GM19035 (cell line): ENCODE results near the gene NOC4L.
"Not testable (repeated sequence)": the region's sequence is repeated elsewhere in the genome, so short reads cannot be mapped to it uniquely, and the experiment has no call there.

Source experiments
- ATAC-seq: cut with Tn5 transposase; IDR thresholded peaks from one replicate; pipeline ENCODE4 v1.9.1; 2021; ENCODE audit not compliant: unreplicated experiment

NOC4L gene

DNA sequence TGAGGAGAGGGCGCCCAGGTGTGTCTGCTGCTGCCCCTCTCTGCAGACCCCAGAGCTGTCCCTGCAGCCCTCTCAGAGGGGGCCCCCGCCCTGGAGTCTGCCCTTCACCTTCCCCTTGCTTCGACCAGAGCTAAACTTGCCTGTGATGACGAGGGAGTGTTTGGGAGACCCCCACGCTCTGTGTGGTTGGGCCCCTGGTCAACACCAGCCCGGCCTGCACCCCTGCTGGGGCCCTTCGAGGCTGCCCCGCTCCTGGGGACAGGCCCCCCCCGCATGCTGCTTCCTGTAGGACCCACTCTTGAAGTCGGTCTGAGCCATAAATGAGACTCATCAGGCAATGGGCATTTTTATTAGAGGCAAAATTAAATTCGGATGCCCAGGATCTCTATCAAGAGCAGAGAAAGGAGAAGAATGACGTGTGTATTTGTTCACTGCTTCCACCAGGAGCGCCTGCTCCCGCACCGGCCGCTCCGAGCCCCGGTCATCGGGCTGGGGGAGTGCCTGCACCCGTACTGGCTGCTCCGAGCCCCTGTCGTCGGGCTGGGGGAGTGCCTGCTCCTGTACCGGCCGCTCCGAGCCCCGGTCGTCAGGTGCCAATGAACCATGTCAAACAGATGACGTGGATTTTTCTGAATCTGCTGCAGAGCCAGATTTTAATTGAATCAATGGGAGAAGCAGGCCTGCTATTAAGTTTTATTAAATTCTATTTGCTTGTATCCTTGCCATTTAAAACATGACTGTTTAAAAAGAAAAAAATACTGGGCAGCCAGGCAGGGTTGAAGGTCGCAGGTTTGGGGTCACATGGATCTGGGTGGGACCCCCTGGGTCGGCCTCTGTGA is 47.7 kb downstream of the NOC4L start:
- ATAC-seq, result no peak

DNA sequence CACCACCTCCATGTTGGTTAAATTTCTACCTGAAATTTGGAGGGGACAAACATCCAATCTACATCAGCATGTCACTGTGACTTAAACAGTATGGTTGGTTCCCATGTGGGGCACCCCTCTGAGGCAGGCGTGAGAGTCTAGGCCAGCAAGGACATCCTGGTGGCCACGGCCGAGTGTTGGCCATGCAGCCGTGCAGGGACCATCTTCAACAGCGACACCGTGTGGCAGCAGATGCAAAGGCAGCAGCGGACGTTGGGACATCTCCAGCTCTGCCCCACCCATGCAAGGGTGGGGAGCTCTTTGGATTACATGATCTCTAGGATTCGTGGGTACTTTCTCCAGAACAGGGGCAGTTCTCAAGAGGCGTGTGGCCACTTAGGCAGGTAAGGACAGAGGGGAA is 49.8 kb downstream of the NOC4L start:
- no peak for ATAC-seq

DNA sequence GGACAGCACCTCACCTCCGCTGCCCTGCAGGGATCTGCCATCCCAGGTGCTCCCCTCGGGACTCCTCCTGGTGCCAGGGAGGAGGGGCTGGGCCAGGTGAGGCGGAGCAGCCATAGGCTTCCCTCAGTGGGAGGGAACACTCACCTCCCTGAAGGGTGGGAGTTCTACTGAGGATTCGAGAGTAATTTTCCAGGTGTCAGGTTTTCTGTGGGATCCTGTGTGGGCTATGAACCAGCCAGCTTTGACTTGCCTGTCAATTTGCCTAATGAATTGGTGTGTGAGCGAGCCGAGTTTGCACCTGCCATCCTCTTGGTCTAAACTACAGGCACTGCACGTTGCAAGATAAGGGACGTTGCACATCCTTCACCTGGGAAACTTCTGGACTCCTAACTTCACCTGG is 50.3 kb downstream of the NOC4L start:
- ATAC-seq, result no peak

DNA sequence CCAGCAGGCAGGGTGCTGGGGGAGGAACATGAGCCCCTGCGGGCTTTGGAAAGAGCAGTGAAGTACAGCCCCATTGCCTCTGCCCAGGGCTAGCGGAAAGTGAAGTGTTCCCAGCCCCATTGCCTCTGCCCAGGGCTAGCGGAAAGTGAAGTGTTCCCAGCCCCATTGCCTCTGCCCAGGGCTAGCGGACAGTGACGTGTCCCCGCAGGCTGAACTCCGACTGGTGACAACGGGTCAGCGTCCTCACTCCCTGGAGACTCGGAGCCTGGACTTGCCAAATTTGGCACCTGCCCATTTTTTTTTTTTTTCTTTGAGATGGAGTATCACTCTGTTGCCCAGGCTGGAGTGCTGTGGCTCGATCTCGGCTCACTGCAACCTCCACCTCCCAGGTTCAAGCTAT is 51.0 kb downstream of the NOC4L start:
- not testable (repeated sequence) for ATAC-seq

DNA sequence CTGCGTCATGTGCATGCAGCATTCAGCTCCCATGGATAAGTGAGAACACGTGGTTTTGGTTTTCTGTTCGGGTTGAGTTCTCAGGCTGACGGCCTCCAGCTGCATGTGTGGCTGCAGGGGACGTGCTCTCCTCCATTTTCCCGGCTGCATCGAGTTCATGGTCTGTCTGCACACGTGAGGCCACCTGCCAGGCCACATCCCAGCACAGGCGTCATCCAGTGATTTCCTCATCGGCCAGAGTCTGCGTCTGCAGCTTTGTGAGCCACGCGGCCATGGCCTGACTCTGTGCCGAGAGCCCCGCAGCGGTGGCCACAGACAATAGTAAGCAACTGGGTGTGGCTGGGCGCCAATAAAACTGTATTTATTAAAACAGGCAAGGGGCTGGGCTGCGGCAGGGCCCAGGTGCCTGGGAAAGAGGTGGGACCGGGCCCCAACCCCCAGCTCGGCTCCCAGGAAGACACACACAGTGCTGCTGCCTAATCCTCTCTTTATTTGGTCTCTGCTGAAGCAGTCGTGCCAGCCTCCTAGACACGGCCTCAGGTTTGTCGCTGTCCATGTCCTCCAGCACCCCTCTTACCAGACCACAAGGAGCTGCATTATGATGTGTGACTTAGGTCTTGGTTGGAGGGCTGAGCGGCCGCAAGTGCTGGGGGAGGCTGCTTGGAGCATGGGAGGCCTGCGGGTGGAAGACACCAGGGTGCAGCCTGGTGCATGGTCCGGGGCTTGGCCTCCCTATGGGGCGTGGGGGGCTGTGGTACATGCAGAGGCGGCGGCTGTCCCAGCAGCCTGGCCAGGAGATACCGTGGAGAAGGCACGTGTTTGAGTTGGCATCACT is 52.0 kb downstream of the NOC4L start:
- ATAC-seq, result no peak

- ATAC-seq, result no peak
These were observed 52.7 kb downstream of the NOC4L start for GRCh38 chr12:132196873-132197390.

DNA sequence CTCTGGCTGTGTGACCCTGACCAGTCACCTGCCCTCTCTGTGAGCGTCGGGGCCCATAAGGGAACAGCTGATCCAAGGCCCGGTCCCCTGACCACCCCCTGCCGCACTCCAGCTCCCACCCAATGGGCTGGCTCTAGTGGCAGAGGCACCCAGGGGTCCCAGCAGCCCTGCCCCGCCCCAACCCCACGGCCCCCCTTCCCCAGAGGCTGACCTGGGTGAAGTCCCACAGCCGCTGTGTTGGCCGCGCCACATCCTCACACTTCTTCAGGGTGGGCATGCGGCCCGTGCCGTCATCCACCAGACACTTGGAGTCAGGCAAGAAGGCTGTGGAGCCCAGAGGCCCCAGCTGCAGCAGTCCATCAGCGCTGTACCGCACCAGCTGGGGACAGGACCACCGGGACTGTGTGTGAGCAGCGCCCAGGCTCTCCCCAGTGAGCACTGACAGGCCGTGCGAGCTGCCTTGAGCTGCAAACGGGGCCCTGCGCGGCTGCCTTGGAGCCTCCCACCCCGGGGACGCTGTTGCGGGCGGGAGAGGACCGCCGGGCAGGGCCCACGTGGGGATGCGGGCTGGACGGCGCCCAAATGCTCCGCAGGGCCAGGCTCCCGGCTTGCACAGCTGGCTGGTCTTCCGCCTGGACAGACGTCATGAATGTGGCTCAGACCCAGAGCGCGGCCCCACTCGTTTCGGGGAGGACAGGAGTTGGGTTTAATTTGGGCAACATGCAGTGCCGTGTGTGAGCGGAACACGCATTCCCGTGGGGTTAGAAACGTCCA is 53.5 kb downstream of the NOC4L start:
- ATAC-seq, result no peak

DNA sequence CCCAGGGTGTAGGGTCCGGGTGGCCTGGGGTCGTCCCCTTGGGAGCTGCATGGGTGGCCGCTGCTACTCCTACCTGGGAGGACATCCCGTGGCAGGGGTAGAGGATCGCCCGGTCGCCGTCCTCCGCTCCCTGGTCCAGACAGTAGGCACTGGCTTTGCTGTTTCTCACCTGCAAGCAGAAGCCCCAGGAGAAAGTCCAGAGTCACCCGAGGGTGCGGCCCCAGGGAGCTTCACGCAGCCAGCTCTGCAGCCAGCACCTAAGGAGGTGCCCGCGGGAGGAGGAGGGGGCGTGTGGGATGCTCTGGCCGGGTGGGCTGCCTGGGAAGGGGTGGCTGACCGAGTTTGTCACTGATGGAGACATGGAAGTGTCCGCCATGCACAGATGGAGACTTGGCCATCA is 54.8 kb downstream of the NOC4L start:
- no peak for ATAC-seq

DNA sequence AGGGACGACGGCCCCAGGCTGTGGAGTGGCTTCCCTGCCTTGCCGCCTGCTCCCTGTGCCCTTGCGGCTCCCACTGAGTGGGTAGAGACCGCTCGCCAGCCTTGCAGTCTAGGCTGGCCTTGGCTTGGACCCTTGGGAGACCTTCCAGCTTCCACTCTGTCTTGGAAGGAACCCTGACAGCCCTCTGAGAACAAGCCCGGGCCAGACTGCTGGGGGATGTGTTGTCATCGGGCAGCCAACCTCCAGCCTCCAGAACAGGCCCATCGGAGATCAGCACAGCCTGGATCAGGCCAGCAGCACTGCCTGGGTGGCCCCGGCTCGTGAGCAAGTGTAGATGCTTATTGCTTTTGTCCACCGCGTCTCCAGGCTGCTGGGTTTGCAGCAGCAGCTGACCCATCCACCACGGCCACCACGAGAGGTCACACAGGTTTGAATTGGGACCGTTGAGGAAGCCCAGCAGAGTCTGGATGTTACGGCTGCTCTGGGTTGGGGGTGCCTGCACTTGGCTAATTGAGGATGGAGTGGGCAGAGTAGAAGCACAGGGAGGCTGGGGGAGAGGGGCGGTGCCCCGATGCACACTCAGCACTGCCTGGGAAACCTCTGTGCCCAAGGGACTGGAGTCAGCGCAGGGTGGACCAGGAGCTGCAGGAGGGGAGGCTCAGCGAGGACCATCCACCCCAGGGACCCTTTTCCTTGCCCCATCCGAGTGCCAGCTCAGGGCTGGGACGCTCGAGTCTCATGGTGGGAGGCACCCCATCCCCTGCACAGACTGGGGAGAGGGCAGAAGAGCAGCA is 55.5 kb downstream of the NOC4L start:
- no peak for ATAC-seq

DNA sequence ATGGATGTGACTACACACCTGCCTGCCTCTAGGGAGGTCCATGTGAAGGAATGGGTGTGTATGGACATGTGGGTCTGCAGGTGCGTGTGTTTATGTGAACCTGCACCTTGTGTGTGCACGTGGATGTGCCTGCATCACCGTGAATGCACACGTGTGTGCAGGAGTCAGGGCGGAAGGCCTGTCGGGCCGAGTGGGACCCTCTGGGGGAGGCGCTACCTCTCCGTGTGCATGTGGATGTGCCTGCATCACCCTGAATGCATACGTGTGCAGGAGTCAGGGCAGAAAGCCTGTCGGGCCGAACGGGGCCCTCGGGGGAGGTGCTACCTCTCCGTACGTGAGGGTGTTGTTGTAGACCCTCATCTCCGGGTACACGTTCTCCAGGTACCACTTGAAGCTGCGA is 56.5 kb downstream of the NOC4L start:
- no peak for ATAC-seq

GRCh38 chr12:132201391-132202120 is 57.3 kb downstream of the NOC4L start:
- ATAC-seq, result no peak
